Omental fat pad (tissue), 4 donors: Measurements from ENCODE around the gene AKR1A1. TPM values are rescaled to one million over a fixed set of nuclear protein-coding genes. Genes with fewer than 3 reads are reported as not detected.

Source experiments
- ATAC-seq: fragments of 150-250 bp; one replicate; pipeline ENCODE4 v1.9.1; 2016; ENCODE audit warnings: mild to moderate bottlenecking, moderate library complexity; ENCODE audit not compliant: low FRiP score
- DNase-seq: peaks from one replicate; pipeline ENCODE4 v3.0.0-alpha.2; 2019; ENCODE audit warnings: low spot score
- CTCF ChIP-seq, 3 donors: fragments of 450-650 bp; IDR thresholded peaks; one replicate each; pipeline ENCODE4 v1.5.1; 2016 to 2017; ENCODE audit warnings: antibody characterized with exemption in 3 of 3, mild to moderate bottlenecking in 3 of 3, moderate library complexity in 2 of 3
- total RNA-seq, 4 donors: library from RNA; depleted of rRNA; stranded (reverse); fragments of >200 nt; gene quantifications; one replicate each; pipeline ENCODE4 v1.1.0, GENCODE V29; 2016

The AKR1A1 gene
- total RNA-seq, 4 donors from 2014 or later: 76.6 to 114 (median 86.2) TPM

DNA sequence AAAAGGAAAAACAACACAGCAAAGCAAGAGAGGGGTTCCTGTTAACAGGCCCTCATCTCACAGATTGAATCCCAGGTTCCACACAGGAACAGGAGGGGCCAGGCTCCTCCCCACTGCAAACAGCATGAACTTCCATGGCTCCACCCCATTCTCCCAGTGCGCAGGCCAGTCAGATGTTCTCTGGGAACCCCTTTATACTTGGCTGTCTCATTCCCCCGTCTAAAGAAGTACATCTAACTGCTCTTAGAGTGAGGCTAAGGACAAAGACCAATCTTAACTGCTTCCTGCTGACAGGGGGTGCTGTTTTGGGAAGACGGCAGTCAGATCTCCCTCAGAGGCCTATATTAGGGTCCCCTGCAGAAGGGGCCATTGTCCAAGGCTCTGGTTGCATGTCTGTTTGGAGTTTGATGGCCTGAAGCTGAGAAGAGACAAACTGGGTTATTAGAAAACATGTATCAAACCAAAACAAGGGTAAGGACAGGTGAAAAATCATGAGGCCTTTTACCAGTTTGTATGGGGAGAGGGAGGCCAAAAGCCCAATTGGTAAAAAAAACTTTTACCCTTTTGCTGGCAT, 22.7 kb downstream of the AKR1A1 start:
- no peak for TF ChIP-seq CTCF (IDR thresholded peaks at IDR 0.05)
- no peak for DNase-seq
- ATAC-seq: no peak

- DNase-seq: no peak
- no peak for ATAC-seq
- no peak for TF ChIP-seq CTCF (IDR thresholded peaks at IDR 0.05)
These were observed 23.5 kb downstream of the AKR1A1 start for GRCh38 chr1:45574105-45574626.

DNA sequence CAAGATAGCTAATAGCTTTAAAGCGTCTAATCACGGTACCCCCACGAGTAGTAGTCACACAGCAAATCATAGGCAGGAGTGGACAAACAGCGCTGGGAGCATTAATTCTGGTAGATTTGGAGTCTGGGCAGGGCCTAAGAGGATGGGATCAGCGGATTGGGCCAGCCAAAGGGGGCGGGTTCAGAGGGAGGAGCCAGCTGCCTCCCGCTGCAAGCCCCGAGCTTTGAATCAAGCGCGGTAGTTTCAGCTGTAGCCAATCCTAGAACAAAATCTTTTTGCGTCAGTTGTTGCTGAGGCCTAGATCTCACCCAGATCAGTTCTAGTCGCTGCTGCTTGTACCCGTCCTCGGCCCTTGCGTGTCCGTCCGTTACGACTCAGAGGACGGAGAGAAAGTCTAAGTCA, 32.6 kb downstream of the AKR1A1 start:
- no peak for TF ChIP-seq CTCF (IDR thresholded peaks at IDR 0.05)
- ATAC-seq (peak; percentile 96), DNase-seq (peak; percentile 72)

GRCh38 chr1:45583666-45584350, 33.2 kb downstream of the AKR1A1 start, which contains the start of gene NASP:
NASP (plus strand) TSS chr1:45584041; CDS start chr1:45584147, 106 bp downstream.
- ATAC-seq: peak; percentile 80
- DNase-seq: peak; percentile 91
- no peak for TF ChIP-seq CTCF (IDR thresholded peaks at IDR 0.05)

GRCh38 chr1:45584351-45585109, 33.9 kb downstream of the AKR1A1 start:
- DNase-seq: peak; percentile 68
- TF ChIP-seq CTCF (IDR thresholded peaks at IDR 0.05): peak in 1 of 3 donors; percentile 9
- ATAC-seq: peak; percentile 74

GRCh38 chr1:45585110-45585426, 34.4 kb downstream of the AKR1A1 start:
- DNase-seq: no peak
- ATAC-seq: no peak
- TF ChIP-seq CTCF (IDR thresholded peaks at IDR 0.05): no peak
